K562 (cell line): ENCODE data around the gene TPX2. TPM values are rescaled to one million over a fixed set of nuclear protein-coding genes. Genes with fewer than 3 reads are reported as not detected.
"Not testable (repeated sequence)": the region's sequence is repeated elsewhere in the genome, so short reads cannot be mapped to it uniquely, and the experiment has no call there.

ENCODE experiments used
- ATAC-seq: fragments of 200-7000 bp; cut with Tn5 transposase; 3 replicates; pipeline ENCODE4 v1.9.1; 2020; ENCODE audit warnings: moderate library complexity
- BruUV-seq: library from RNA; stranded (reverse); fragments of 400-500 nt; replicated peaks from 2 replicates; lab custom pipeline; 2021; lab: Mats Ljungman, UMichigan
- CTCF ChIA-PET: fragments of 300-600 bp; formaldehyde crosslinking; extraction: SDS; loops from one replicate; lab custom pipeline; 2021; ENCODE audit warnings: low intra/inter-chr PET ratio; lab: Yijun Ruan, JAX
- POLR2A ChIA-PET: fragments of 300-600, 350-650 bp; sonication (Branson Sonifier 250); formaldehyde crosslinking; extraction: SDS; loops from one replicate; lab custom pipeline; 2021; ENCODE audit warnings: antibody characterized with exemption, inconsistent platforms; lab: Yijun Ruan, JAX
- DNase-seq, 4 experiments: peaks; one replicate each; pipeline versions ENCODE4 v3.0.0 to v3.0.0-alpha.2; 2011 to 2018; ENCODE audit warnings: low spot score in 3 of 4, mixed read lengths in 3 of 4; ENCODE audit errors: extremely low read depth in 1 of 4
- FAIRE-seq: peaks from 2 replicates; lab custom pipeline; 2011; peaks lifted over from hg19 to GRCh38; lab: Jason Lieb, UNC
- H2AFZ ChIP-seq: 2 replicates; pipeline ENCODE4 v1.6.0; 2011; ENCODE audit warnings: low read depth, low read length, control low read depth, inconsistent platforms
- H3K27ac ChIP-seq: fragments of 200-600 bp; 3 replicates; pipeline ENCODE4 v1.8.0; 2011; ENCODE audit warnings: low read depth, mild to moderate bottlenecking, control low read depth, inconsistent platforms, low read length, moderate library complexity, mixed read lengths; ENCODE audit errors: extremely low read depth
- H3K27me3 ChIP-seq, 2 experiments: fragments of 300-600 bp in 1 of 2; 2 replicates in 1 of 2; 3 replicates in 1 of 2; pipeline versions ENCODE4 v1.6.0 to v1.8.0; 2011; ENCODE audit warnings: inconsistent platforms in 2 of 2, low read length in 2 of 2, mild to moderate bottlenecking in 1 of 2, mixed read lengths in 1 of 2, moderate library complexity in 1 of 2; ENCODE audit not compliant: control insufficient read depth in 2 of 2, insufficient read depth in 2 of 2
- H3K36me3 ChIP-seq: fragments of 300-600 bp; 3 replicates; pipeline ENCODE4 v1.8.0; 2011; ENCODE audit warnings: mild to moderate bottlenecking, low read length, inconsistent platforms; ENCODE audit not compliant: control insufficient read depth, insufficient read depth
- H3K4me1 ChIP-seq, 2 experiments: fragments of 200-600 bp in 1 of 2; replicated peaks in 1 of 2; 2 replicates in 1 of 2; 3 replicates in 1 of 2; pipeline versions ENCODE4 v1.5.1 to v1.8.0; 2011; ENCODE audit warnings: inconsistent platforms in 2 of 2, low read length in 2 of 2, mild to moderate bottlenecking in 1 of 2, mixed read lengths in 1 of 2, moderate library complexity in 1 of 2; ENCODE audit not compliant: control insufficient read depth in 2 of 2, insufficient read depth in 2 of 2
- H3K4me2 ChIP-seq: 2 replicates; pipeline ENCODE4 v1.6.1; 2011; ENCODE audit warnings: low read length, control low read depth, inconsistent platforms, mixed read lengths; ENCODE audit not compliant: insufficient read depth
- H3K4me3 ChIP-seq: fragments of 200-600 bp; sonication (generic), shearing (Covaris generic); 2 replicates; pipeline ENCODE4 v1.5.1; 2016; ENCODE audit warnings: control low read depth, inconsistent platforms
- H3K79me2 ChIP-seq: fragments of 200-600 bp; 3 replicates; pipeline ENCODE4 v1.8.0; 2011; ENCODE audit warnings: low read length, inconsistent platforms; ENCODE audit not compliant: control insufficient read depth, insufficient read depth
- H3K9ac ChIP-seq, 2 experiments: 2 replicates each; pipeline versions ENCODE4 v1.6.0 to v1.6.1; 2011; ENCODE audit warnings: low read depth in 2 of 2, low read length in 2 of 2, control low read depth in 1 of 2, inconsistent platforms in 1 of 2, mild to moderate bottlenecking in 1 of 2, mixed read lengths in 1 of 2; ENCODE audit not compliant: insufficient read depth in 1 of 2
- H3K9me1 ChIP-seq: one replicate; pipeline ENCODE4 v1.6.0; 2011; ENCODE audit warnings: inconsistent platforms, mild to moderate bottlenecking, low read length, moderate library complexity; ENCODE audit not compliant: control insufficient read depth, insufficient read depth
- H3K9me3 ChIP-seq: replicated peaks from 2 replicates; pipeline ENCODE4 v1.5.1; 2011; ENCODE audit warnings: low read depth, low read length, inconsistent platforms; ENCODE audit not compliant: control insufficient read depth, insufficient read depth
- H4K20me1 ChIP-seq: replicated peaks from 2 replicates; pipeline ENCODE4 v1.6.1; 2011; ENCODE audit warnings: low read length, inconsistent platforms, mixed read lengths; ENCODE audit not compliant: control insufficient read depth, insufficient read depth
- REST ChIP-seq, 2 experiments: fragments of 450-650 bp; formaldehyde crosslinking in 1 of 2; IDR thresholded peaks; 2 replicates each; pipeline versions ENCODE4 v1.4.0 to v1.6.1; 2014 to 2020; ENCODE audit warnings: mild to moderate bottlenecking in 2 of 2, borderline replicate concordance in 1 of 2, low read depth in 1 of 2
- TSC22D4 ChIP-seq: fragments of 450-650 bp; IDR thresholded peaks from 2 replicates; pipeline ENCODE4 v1.6.1; 2016; ENCODE audit warnings: missing genetic modification characterization, missing biosample characterization, control low read depth
- WGBS: fragments of 100-300 bp; shearing (Covaris generic); methylation state at CpG from one replicate; pipeline ENCODE4 v1.1.6; 2016; ENCODE audit warnings: low coverage, mixed read lengths; ENCODE audit not compliant: insufficient coverage; ENCODE audit errors: missing lambda C conversion rate; 5-methylcytosine and 5-hydroxymethylcytosine counted together
- in situ Hi-C: fragments of 300-500 bp; cut with MboI; formaldehyde crosslinking; loops from 4 replicates; pipeline ENCODE4 v1.15.0; 2018; ENCODE audit warnings: inconsistent platforms, mixed read lengths
- intact Hi-C: fragments of 100-400 bp; cut with micrococcal nuclease; formaldehyde crosslinking; loops from 2 replicates; pipeline ENCODE4 v1.14.2; 2022
- polyA plus RNA-seq, 8 experiments: library from polyadenylated mRNA; depleted of rRNA in 4 of 8; stranded (reverse) in 5 of 8; unstranded in 3 of 8; fragments of >200 nt; fragmentation: Nextera tagmentation in 2 of 8; fragmentation: Illumina TruSeq in 1 of 8; extraction: Ambion mirVana in 2 of 8; extraction: Trizol in 1 of 8; gene quantifications; 2 replicates each; pipeline versions ENCODE4 v1.2.1 to v1.2.3, GENCODE V29; 2011 to 2014; ENCODE audit warnings: inconsistent platforms in 1 of 8, missing spikeins in 1 of 8
- total RNA-seq, 7 experiments: library from RNA; depleted of rRNA in 6 of 7; stranded (reverse); fragments of >200 nt in 6 of 7; fragmentation: Illumina TruSeq in 2 of 7; extraction: Trizol in 2 of 7; gene quantifications; 2 replicates each; pipeline versions ENCODE4 v1.2.1 to v1.2.3, GENCODE V29; 2011 to 2021; ENCODE audit warnings: low replicate concordance in 1 of 7

TPX2 gene
- total and polyA plus RNA-seq, 9 of the 15 experiments (the other 6 are each of a cell fraction or from before 2014, with no cell fraction given) = 48.0 to 241 (median 133) TPM

GRCh38 chr20:31746068-31746878 lies 7.2 kb downstream of the TPX2 start (continued):
- peak; percentile 65 for TF ChIP-seq REST (IDR thresholded peaks at IDR 0.05; ENCODE audit: borderline replicate concordance)
- TF ChIP-seq REST (CRISPR knock-in tag; IDR thresholded peaks at IDR 0.05; ENCODE audit: low read depth) = no peak
- no peak for TF ChIP-seq TSC22D4 (tag)

- H4K20me1 ChIP-seq, ATAC-seq, H3K9me3 ChIP-seq, BruUV-seq, FAIRE-seq, H3K9me1 ChIP-seq, H3K27me3 ChIP-seq, H3K9ac ChIP-seq, H3K4me3 ChIP-seq, H3K4me1 ChIP-seq, H2AFZ ChIP-seq, CTCF ChIA-PET, intact Hi-C loops, in situ Hi-C loops, H3K27ac ChIP-seq, DNase-seq, H3K4me2 ChIP-seq: not testable (repeated sequence)
- Histone ChIP-seq H3K79me2 (peaks cover 91% of the 10 kb centered on the region), H3K36me3 (peaks cover 82% of the 10 kb centered on the region)
- POLR2A ChIA-PET = interaction anchor here (0.6 to 1.4 kb wide), 4 partner anchors 8 to 112 kb away, joined by 3 to 7 read pairs (median 4); partner anchors contain the start of gene TPX2
- 89% methylated on average over 14 of the region's 14 CpGs for WGBS
These were observed 7.9 kb downstream of the TPX2 start for GRCh38 chr20:31747028-31747427.
